ENCODE data around the gene LAG3.

Gene LAG3

DNA sequence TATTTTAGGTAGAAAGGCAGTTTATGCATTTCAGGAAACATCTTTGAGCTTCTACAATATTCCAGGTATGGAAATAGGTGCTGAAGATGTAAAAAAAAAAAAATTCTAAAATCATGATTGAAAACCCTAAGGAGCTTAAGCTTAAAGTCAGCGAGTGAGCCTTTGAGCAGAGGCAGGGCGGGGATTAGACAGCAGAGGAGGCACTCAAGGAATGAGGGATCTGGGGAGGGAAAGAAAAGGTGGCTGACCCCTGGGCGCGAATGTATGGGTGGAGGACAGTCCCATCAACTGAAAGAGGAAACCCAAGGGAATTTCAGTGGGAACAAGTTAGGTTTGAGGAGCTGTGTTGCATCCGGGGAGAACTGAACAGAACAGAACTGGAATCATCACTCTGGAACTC, 12.6 kb upstream of the LAG3 start:
- TF ChIP-seq, protein P1, sequence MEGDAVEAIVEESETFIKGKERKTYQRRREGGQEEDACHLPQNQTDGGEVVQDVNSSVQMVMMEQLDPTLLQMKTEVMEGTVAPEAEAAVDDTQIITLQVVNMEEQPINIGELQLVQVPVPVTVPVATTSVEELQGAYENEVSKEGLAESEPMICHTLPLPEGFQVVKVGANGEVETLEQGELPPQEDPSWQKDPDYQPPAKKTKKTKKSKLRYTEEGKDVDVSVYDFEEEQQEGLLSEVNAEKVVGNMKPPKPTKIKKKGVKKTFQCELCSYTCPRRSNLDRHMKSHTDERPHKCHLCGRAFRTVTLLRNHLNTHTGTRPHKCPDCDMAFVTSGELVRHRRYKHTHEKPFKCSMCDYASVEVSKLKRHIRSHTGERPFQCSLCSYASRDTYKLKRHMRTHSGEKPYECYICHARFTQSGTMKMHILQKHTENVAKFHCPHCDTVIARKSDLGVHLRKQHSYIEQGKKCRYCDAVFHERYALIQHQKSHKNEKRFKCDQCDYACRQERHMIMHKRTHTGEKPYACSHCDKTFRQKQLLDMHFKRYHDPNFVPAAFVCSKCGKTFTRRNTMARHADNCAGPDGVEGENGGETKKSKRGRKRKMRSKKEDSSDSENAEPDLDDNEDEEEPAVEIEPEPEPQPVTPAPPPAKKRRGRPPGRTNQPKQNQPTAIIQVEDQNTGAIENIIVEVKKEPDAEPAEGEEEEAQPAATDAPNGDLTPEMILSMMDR (IDR thresholded peaks at IDR 0.05; ENCODE audit: control extremely low read depth, extremely low read depth, low read depth, missing control alignments): no peak
- DNase-seq (ENCODE audit: extremely low spot score): no peak
- CTCF ChIA-PET: interaction anchor here (0.6 to 2.2 kb wide), 8 partner anchors 9 to 164 kb away, joined by 3 to 7 read pairs (median 4); partner anchors contain the start of gene SPSB2
- POLR2A ChIA-PET: interaction anchor here (1.6 kb wide), 1 partner anchor 108 kb away, joined by 3 read pairs; the partner anchor contains the start of gene TPI1

DNA sequence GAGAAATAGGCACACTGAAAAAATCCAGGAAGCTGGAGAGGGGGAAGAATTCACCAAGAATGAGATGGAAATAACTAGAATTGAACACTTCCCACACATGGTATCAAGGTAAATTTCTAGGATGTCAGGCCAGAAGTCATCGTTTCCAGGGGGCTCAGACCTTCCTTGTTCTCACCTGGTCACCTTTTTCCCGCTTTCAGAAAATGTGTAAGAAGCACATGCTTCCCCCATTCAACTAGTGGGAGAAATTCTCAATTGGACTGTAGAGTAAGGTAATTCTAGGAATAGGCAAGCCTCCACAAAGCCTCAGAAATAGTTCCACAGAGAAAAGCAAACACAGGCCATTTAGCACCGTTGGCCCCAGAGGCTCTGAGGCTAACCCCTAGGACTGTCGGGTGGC, 8.9 kb upstream of the LAG3 start:
- DNase-seq (ENCODE audit: extremely low spot score): no peak
- POLR2A ChIA-PET: interaction anchor here (1.2 kb wide), 1 partner anchor 10 kb away, joined by 5 read pairs; the partner anchor contains the start of gene MLF2
- CTCF ChIA-PET: interaction anchor here (1.1 to 1.8 kb wide), 3 partner anchors 8 to 15 kb away, joined by 3 to 12 read pairs (median 3); partner anchors contain the start of gene MLF2

DNA sequence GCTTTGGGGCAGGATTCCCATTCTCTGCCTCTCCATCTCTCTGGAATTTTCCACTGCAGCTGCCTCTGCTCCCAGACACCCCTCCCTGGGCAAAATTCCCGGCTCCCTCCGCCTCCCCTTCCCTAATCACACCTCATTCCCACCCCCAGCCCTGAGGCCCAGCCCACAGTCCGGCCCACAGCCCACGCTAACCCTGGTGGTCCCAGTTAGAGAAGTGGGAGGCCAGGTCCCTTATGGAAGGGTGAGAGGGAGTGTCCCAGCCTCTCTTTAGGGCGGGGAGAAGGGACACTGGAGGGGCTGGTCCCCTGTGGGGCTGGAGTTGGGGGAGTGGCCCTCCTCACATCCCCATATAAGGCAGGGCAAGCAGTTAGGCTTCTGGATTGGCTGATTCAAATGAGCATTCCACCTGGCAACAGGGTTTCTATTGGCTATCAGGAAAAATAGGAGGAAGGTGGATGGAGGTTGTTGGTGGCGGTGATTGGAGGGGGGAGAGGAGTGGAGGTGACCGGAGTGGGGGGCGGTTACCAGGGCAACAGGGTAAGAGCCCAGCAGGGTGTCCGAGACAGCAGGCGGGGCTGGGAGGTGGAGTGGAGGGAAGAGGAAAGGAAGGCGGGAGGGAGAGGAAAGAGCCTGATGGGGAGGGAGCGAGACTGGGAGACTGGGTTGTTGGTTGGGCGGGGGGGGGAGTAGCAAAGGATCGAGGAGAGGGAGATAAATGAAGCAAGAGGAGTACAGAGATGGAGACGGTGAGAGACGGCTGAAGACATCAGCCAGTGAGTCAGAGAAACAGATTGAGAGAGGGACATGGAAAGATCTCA, 8.1 kb upstream of the LAG3 start:
- TF ChIP-seq, protein P1 (IDR thresholded peaks at IDR 0.05; ENCODE audit: control extremely low read depth, extremely low read depth, low read depth, missing control alignments): no peak
- ChIA-PET CTCF (interaction anchor here (1.1 to 8.0 kb wide), 4 partner anchors 11 to 15 kb away, joined by 3 to 117 read pairs (median 46); partner anchors contain the start of gene MLF2), POLR2A (interaction anchor here (1.2 kb wide), 1 partner anchor 11 kb away, joined by 5 read pairs; the partner anchor contains the start of gene MLF2)
- peak; percentile 96 for DNase-seq (ENCODE audit: extremely low spot score)

More for the DNA sequence above, 8.9 kb upstream of the LAG3 start:
- TF ChIP-seq, protein P1 (IDR thresholded peaks at IDR 0.05; ENCODE audit: control extremely low read depth, extremely low read depth, low read depth, missing control alignments): no peak

DNA sequence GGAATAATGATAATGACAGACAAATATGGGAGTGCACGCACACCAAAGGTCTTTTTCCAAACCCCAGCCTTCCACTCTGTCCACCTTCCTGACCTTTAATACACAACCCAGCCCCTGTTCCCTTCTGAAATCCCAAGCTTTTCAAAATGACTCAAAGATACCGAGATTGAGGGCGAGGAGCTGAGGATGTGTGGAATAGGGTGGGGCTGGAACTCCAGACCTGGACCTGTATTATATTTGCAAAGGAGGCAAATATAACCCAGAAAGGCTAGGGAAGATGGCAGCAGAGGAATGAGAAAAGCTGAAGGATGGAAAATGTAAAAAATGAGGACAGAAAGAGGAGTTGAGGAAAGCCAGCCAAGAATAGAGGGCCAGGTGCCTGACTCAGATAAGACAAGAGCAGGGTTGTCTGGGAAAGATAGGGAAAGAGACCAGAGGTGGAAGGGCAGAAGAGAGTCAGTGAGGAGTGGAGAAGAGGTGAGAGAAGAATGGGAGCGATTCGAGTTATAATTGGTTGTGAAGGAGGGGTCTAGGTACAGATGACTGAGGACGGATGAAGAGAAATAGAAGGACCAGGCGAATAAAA, 7.2 kb upstream of the LAG3 start:
- ChIA-PET CTCF (interaction anchor here (1.0 to 8.0 kb wide), 6 partner anchors 12 to 108 kb away, joined by 3 to 117 read pairs (median 8); partner anchors contain the start of genes MLF2 and SPSB2), POLR2A (no interaction called here)
- TF ChIP-seq, protein P1 (IDR thresholded peaks at IDR 0.05; ENCODE audit: control extremely low read depth, extremely low read depth, low read depth, missing control alignments): no peak
- no peak for DNase-seq (ENCODE audit: extremely low spot score)

DNA sequence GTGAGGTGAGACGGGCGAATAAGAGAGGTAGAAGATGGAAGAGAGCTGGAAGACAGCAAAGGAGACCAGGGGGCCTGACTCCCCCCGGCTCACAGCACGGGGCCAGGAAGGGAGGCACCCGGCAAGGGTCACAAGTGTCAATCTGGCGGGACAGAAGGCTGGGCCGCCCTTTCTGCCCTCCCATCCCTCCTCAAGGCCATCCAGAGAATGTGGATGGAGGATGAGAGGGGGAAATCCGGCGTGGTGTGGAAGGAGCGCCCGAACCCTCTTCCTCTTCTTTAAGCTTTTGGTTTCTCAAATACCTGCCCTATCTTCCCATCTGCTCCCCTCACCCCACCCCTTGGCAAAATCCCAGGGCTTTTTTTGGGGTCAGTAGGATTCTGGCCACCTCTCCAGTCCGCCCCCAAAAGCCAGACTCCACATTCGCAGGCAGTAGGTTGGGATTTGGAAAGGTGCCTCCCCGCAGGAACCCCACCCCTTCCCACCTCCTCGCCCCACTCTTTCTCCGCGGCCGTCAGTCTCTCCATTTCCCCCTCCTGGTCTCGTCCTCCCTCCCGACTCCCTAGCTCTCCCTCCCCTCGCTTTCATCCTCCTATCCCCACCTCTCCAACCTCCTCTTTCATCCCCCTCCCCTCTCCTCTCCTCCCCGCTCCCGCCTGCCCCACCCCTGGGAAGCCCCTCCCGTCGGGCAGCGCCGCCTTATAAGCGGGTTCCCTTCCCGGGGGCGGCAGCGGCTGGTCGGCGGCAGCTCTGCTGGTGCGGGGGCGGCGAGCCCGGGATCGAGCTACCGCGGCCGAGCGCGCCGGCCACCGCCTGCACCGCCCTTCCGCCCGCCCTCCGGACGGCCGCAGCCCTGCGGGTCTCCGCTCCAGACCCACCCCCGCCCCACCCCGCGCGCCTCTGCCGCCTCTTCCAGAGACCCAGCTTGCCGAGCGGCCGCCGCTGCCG, 6.4 kb upstream of the LAG3 start, which contains the start of gene PTMS:
Gene PTMS (plus strand): TSS at position 730 of the 948 bp plus-strand sequence. CDS start 343 bp downstream, outside the sequence.
- TF ChIP-seq, protein P1 (IDR thresholded peaks at IDR 0.05; ENCODE audit: control extremely low read depth, extremely low read depth, low read depth, missing control alignments): no peak
- POLR2A ChIA-PET: interaction anchor here (1.6 to 2.2 kb wide), 2 partner anchors 13 to 102 kb away, joined by 6 to 15 read pairs; partner anchors contain the start of genes MLF2 and TPI1
- peak; percentile 62 for DNase-seq (ENCODE audit: extremely low spot score)
- CTCF ChIA-PET: interaction anchor here (0.8 to 8.0 kb wide), 33 partner anchors 8 to 342 kb away, joined by 3 to 117 read pairs (median 4); partner anchors contain the start of genes CD4, CDCA3, COPS7A and GAPDH
